Psoas muscle (tissue), 8 donors: ENCODE measurements around the gene PRICKLE3. TPM values are rescaled to one million over a fixed set of nuclear protein-coding genes. Genes with fewer than 3 reads are reported as not detected.
"Not testable (repeated sequence)": the region's sequence is repeated elsewhere in the genome, so short reads cannot be mapped to it uniquely, and the experiment has no call there.

Experiments used
- ATAC-seq, 4 donors: fragments of 200-7000 bp; cut with Tn5 transposase; one replicate each; pipeline ENCODE4 v1.9.1; 2020; ENCODE audit warnings: moderate library complexity in 3 of 4, mild to moderate bottlenecking in 2 of 4
- DNase-seq, 2 donors: peaks; one replicate each; pipeline ENCODE4 v3.0.0-alpha.2; 2020
- H3K27ac ChIP-seq: fragments of 200-600 bp; one replicate; pipeline ENCODE4 v1.8.0; 2022
- H3K27me3 ChIP-seq, 3 donors: fragments of 200-600 bp in 1 of 3; one replicate each; pipeline versions ENCODE4 v1.6.1 to v1.8.0; 2013 to 2022; ENCODE audit warnings: low read length in 2 of 3, mild to moderate bottlenecking in 2 of 3, moderate library complexity in 1 of 3; ENCODE audit not compliant: insufficient read depth in 3 of 3
- H3K36me3 ChIP-seq, 2 donors: fragments of 200-600 bp in 1 of 2; one replicate each; pipeline versions ENCODE4 v1.6.1 to v1.8.0; 2013 to 2022; ENCODE audit warnings: low read depth in 1 of 2, mild to moderate bottlenecking in 1 of 2, moderate library complexity in 1 of 2; ENCODE audit not compliant: insufficient read depth in 1 of 2
- H3K4me1 ChIP-seq: fragments of 200-600 bp; one replicate; pipeline ENCODE4 v1.8.0; 2022
- H3K4me3 ChIP-seq: fragments of 200-600 bp; one replicate; pipeline ENCODE4 v1.8.0; 2022; ENCODE audit warnings: mild to moderate bottlenecking
- H3K9me3 ChIP-seq: fragments of 200-600 bp; one replicate; pipeline ENCODE4 v1.8.0; 2022
- whole genome bisulfite sequencing, 3 donors: extraction: QIAGEN DNeasy Blood & Tissue Kit; methylation state at CpG; one replicate each; pipeline versions ENCODE4 v1.1.6 to v1.1.7; 2013; 5-methylcytosine and 5-hydroxymethylcytosine counted together
- intact Hi-C, 2 donors: fragments of 100-400 bp; cut with DNase I; formaldehyde crosslinking; loops; one replicate each; pipeline versions ENCODE4 v1.11.0 to v1.14.2; 2022
- polyA plus RNA-seq, 3 donors: library from polyadenylated mRNA; stranded (reverse); fragments of 200-250 nt; gene quantifications; one replicate each; pipeline ENCODE4 v1.2.3, GENCODE V29; 2013
- total RNA-seq, 4 donors: library from RNA; stranded (reverse); fragmentation: NEBNext Ultra II Directional in 2 of 4; extraction: Animal tissue kit (Norgen Biotek cat#: 25700) in 2 of 4; gene quantifications; one replicate each; pipeline versions ENCODE4 v1.2.1 to v1.2.4, GENCODE V29; 2021 to 2023
- TF ChIP-seq, protein P1 (sequence below): fragments of 200-600 bp; IDR thresholded peaks from one replicate; pipeline ENCODE4 v1.8.0; 2022; ENCODE audit warnings: antibody characterized with exemption
- donor health status: healthy with polysubstance abuse.
- donor health status: DM: no; HTN: no; CAD: no; lungs with moderate emphysema.
- donor health status: Bipolar disorder and iron deficiency.
- donor health status: healthy.
- donor health status: DM: yes; HTN: yes; CAD: no.
- donor health status: DM: no; HTN: no; CAD: no.
- donor health status: DM: no; HTN: no; CAD: no.
- donor health status: DM: yes; HTN: yes; CAD: no.

PRICKLE3 gene
- total and polyA plus RNA-seq, 7 donors: 7.5 to 23.6 (median 17.5) TPM

DNA sequence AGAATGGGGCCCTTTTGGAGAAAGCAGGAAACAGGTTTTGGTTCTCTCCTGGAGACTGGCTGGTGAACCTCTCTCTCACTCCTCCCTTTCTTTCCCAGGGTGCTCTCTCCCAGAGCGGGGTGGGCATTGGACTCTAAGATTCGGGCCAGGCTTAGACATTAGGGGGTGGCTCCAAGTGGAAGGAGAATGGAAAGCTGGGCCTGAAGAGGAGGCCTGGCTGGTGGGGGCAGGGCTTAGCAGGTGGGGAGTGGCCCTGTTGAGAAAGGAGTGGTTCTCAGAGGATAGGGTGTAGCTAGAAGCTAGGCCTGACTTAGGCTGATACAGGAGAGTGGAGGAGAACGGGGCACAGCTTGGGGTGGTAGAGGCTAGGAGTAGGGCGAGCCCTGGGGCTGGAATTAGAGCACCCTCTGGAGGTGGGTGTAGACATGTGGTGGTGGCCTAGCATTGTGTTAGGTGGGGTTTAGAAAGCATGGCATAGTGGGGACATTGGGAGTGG is 8.8 kb downstream of the PRICKLE3 start:
- intact Hi-C loops: no loop called here
- no peaks in the 10 kb centered on the region for H3K27me3 ChIP-seq
- DNase-seq (no peak), ATAC-seq (peak; percentile 62 to 85 (median 68))
- H3K4me3 ChIP-seq: no peak overlapping the region
- TF ChIP-seq, protein P1, sequence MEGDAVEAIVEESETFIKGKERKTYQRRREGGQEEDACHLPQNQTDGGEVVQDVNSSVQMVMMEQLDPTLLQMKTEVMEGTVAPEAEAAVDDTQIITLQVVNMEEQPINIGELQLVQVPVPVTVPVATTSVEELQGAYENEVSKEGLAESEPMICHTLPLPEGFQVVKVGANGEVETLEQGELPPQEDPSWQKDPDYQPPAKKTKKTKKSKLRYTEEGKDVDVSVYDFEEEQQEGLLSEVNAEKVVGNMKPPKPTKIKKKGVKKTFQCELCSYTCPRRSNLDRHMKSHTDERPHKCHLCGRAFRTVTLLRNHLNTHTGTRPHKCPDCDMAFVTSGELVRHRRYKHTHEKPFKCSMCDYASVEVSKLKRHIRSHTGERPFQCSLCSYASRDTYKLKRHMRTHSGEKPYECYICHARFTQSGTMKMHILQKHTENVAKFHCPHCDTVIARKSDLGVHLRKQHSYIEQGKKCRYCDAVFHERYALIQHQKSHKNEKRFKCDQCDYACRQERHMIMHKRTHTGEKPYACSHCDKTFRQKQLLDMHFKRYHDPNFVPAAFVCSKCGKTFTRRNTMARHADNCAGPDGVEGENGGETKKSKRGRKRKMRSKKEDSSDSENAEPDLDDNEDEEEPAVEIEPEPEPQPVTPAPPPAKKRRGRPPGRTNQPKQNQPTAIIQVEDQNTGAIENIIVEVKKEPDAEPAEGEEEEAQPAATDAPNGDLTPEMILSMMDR: peak; percentile 21
- 63 to 85% (median 76%) methylated on average over 4 of the region's 4 CpGs for WGBS, 3 donors
- peak overlapping the region; percentile 73 for H3K27ac ChIP-seq
- no peaks in the 10 kb centered on the region for H3K4me1 ChIP-seq
- no peaks in the 10 kb centered on the region for H3K9me3 ChIP-seq
- H3K36me3 ChIP-seq: peaks cover 3 to 34% of the 10 kb centered on the region in 2 donors

DNA sequence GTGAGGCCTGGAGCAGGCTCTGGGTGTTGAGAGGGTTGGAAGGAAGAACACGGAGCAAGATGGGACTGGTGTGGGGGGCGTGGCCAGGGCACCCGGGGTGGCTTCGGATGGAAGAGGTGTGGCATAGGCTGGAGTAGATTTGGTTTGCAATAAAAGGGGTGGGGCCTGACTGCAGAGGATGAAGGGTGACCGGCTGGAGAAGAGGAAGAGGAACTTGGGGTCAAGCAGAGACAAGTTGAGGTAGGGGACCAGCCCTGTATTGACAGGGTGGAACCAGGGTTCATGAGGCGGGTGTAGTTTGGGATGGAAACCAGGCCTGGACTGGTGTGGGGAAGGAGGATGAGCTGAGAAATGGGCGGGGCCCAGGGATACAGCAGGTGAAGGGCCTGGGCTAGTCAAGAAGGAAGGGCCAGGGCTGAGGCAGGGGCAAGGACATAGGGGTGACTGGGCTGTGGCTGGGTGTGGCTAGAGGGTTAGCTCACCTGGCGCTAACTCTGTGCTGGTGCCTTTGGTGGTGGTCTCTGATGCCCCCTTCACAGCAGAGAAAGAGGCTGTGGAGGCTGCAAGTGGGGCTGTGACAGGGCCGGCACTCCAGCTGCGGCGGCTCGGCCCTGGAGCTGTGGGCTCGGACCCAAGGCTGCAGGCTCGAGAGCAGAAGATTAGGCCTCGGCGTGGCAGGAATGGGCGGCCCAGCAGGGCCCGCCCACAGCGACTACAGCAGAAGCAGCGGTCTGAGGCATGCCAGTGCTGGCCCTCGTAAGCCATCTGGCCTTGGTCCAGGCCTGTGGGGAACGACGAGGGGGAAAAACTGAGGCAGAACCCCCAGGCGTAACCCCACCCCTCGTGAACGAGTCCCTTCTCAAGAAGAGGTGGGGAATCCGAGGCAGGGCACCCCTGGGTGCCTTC is 9.5 kb downstream of the PRICKLE3 start:
- Histone ChIP-seq H3K9me3 (no peaks in the 10 kb centered on the region), H3K4me1 (no peaks in the 10 kb centered on the region), H3K27ac (peak overlapping the region; percentile 73), H3K27me3 (no peaks in the 10 kb centered on the region), H3K36me3 (peaks cover 0 to 29% of the 10 kb centered on the region in 2 donors), H3K4me3 (no peak overlapping the region)
- intact Hi-C loops: no loop called here
- DNase-seq: no peak
- 60 to 63% (median 63%) methylated on average over 22 to 27 of the region's 27 CpGs for WGBS, 3 donors
- TF ChIP-seq, protein P1: no peak
- ATAC-seq: no peak

DNA sequence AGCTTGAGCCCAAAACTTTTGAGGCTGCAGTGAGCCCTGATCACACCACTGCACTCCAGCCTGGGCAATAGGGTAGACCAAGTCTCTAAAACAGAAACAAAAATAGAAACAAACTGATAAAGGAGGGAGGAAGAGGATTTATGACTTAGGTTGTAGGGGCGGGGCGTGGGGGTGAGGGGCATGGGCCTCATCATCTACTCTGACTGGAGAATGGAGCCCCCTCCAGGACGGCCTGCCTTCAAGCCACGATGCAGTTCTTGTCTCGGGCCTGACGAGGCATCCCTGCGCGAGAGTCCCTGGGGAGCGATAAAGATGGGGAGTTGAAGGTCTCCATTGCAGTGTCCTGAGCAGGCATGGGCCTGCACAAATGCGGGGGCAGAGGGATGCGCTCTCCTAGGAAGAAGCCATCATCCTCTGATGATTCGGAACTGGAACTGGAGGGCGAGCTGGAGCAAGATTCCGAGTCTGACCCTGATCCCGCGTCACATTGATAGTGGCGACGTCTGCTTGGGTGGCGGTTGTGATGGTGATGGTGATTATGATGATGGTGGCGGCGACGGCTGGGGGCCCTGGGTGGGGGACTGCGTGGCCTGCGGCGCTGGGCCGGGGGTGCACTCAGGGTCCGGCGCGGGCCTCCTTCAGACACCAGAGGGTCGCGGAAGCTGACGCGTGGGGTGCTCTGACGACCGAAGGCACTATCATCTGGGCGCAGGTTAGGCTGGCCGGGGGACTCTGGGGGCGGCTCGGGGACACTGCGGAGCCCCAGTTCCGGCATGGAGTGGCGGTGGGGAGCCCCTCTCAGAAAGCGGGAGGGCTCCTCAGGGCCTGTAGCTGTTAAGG is 10.5 kb downstream of the PRICKLE3 start:
- Histone ChIP-seq H3K27ac (no peak overlapping the region), H3K4me1 (no peaks in the 10 kb centered on the region), H3K27me3 (no peaks in the 10 kb centered on the region), H3K9me3 (no peaks in the 10 kb centered on the region), H3K36me3 (peaks cover 0 to 29% of the 10 kb centered on the region in 2 donors), H3K4me3 (no peak overlapping the region)
- intact Hi-C loops: no loop called here
- ATAC-seq (no peak), DNase-seq (no peak)
- TF ChIP-seq, protein P1: no peak
- 87 to 93% (median 91%) methylated on average over 33 to 43 of the region's 43 CpGs for WGBS, 3 donors

DNA sequence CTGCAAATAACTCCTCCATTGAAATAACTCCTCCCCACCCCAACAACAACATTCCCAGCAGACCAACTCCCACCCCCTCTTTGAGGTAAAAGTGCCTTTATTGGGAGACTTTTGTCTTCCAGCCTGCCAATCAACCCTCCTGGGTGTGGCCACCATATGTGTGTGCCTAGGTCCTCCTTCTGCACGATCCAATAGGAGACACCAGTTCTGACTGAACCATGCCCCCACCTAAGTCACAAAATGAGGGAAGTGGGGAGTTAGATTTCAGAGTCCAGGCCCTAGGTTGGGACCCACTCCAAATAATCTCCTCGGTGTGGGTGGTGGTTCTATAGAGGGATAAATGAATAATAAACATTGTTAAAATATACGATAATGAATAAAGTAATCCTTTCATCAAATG is 11.4 kb downstream of the PRICKLE3 start:
- DNase-seq (no peak), ATAC-seq (no peak)
- intact Hi-C loops: no loop called here
- no peak overlapping the region for H3K4me3 ChIP-seq
- no peak overlapping the region for H3K27ac ChIP-seq
- no peaks in the 10 kb centered on the region for H3K4me1 ChIP-seq
- H3K9me3 ChIP-seq: no peaks in the 10 kb centered on the region
- TF ChIP-seq, protein P1: no peak
- WGBS, 3 donors: 60 to 77% (median 68%) methylated on average over 3 of the region's 3 CpGs
- no peaks in the 10 kb centered on the region for H3K27me3 ChIP-seq
- H3K36me3 ChIP-seq: peaks cover 0 to 29% of the 10 kb centered on the region in 2 donors

DNA sequence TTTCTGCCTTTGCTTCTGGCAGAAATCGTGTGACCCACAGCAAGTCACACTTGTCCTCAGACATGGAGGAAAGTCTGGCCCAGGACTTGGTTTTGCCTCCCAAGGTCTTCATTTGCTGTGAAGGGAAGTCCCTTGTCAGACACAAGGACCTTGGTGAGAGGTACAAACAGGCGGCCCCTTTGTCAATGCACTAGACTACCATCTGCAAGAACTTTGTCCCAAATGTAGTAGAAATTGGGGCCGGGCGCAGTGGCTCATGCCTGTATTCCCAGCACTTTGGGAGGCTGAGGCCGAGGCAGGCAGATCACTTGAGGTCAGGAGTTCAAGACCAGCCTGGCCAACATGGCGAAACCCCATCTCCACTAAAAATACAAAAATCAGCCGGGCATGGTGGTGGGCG is 12.6 kb downstream of the PRICKLE3 start:
- H3K36me3 ChIP-seq: peaks cover 0 to 29% of the 10 kb centered on the region in 2 donors
- WGBS, 3 donors: 81 to 93% (median 85%) methylated on average over 8 of the region's 8 CpGs
- DNase-seq, H3K9me3 ChIP-seq, H3K4me3 ChIP-seq, H3K4me1 ChIP-seq, H3K27me3 ChIP-seq, ATAC-seq, intact Hi-C loops: not testable (repeated sequence)
- peak overlapping the region; percentile 86 for H3K27ac ChIP-seq
